ENCODE data around the gene CTNNA2.

CTNNA2 gene

GRCh38 chr2:80205498-80205897 lies 692.6 kb downstream of the CTNNA2 start:
- Histone ChIP-seq H3K9me3 (replicated peaks in 1 of 2; ENCODE audit: control insufficient read depth in 2 of 2, insufficient read depth in 1 of 2, low read depth in 1 of 2, low read length in 2 of 2) (peaks cover 0 to 2% of the 10 kb centered on the region in 2 donors), H2BK15ac (ENCODE audit: low read length) (no peak overlapping the region), H3K4ac (ENCODE audit: low read length) (no peak overlapping the region), H3K4me1 (ENCODE audit: control insufficient read depth in 2 of 2, insufficient read depth in 1 of 2, low read depth in 1 of 2, low read length in 2 of 2) (no peaks in the 10 kb centered on the region), H2BK120ac (ENCODE audit: low read depth, low read length) (no peak overlapping the region), H4K8ac (ENCODE audit: low read depth, low read length) (no peak overlapping the region), H3K27ac (replicated peaks; ENCODE audit: low read length) (no peak overlapping the region), H2AK5ac (ENCODE audit: low read depth, low read length) (no peak overlapping the region), H3K79me1 (ENCODE audit: low read depth, low read length) (no peaks in the 10 kb centered on the region), H2AFZ (ENCODE audit: low read length) (no peak overlapping the region), H2BK12ac (ENCODE audit: low read length) (no peak overlapping the region), H3K14ac (ENCODE audit: low read length) (no peak overlapping the region), H3K27me3 (ENCODE audit: control insufficient read depth in 3 of 3, insufficient read depth in 3 of 3, low read depth in 1 of 3, low read length in 3 of 3) (no peaks in the 10 kb centered on the region), H3K9ac (ENCODE audit: low read depth, low read length, poor library complexity) (no peak overlapping the region), H3K23ac (ENCODE audit: low read depth, low read length, poor library complexity) (no peak overlapping the region), H3K36me3 (replicated peaks in 1 of 2; ENCODE audit: control insufficient read depth in 2 of 2, insufficient read depth in 2 of 2, low read length in 2 of 2) (no peaks in the 10 kb centered on the region), H3K18ac (ENCODE audit: low read length) (no peak overlapping the region), H3K4me2 (ENCODE audit: insufficient read depth, low read length, poor library complexity, severe bottlenecking) (no peak overlapping the region), H3K4me3 (ENCODE audit: low read length in 2 of 2) (no peak overlapping the region), H2BK5ac (ENCODE audit: low read length) (no peak overlapping the region), H4K91ac (ENCODE audit: low read depth, low read length, poor library complexity) (no peak overlapping the region)
- no CpG with 5 or more reads among the region's 2 CpGs for WGBS, 2 donors (ENCODE audit: extremely low coverage in 2 of 2, insufficient read length in 2 of 2, insufficient replicate concordance in 1 of 2)
- DNase-seq (ENCODE audit: low spot score), result no peak

GRCh38 chr2:80209458-80209857 lies 696.6 kb downstream of the CTNNA2 start:
- H3K4me2 ChIP-seq (ENCODE audit: insufficient read depth, low read length, poor library complexity, severe bottlenecking), result no peak overlapping the region
- no peaks in the 10 kb centered on the region for H3K27me3 ChIP-seq (ENCODE audit: control insufficient read depth in 3 of 3, insufficient read depth in 3 of 3, low read depth in 1 of 3, low read length in 3 of 3)
- H3K4me3 ChIP-seq (ENCODE audit: low read length in 2 of 2), result no peak overlapping the region
- no peaks in the 10 kb centered on the region for H3K9me3 ChIP-seq (replicated peaks in 1 of 2; ENCODE audit: control insufficient read depth in 2 of 2, insufficient read depth in 1 of 2, low read depth in 1 of 2, low read length in 2 of 2)
- H3K4me1 ChIP-seq (ENCODE audit: control insufficient read depth in 2 of 2, insufficient read depth in 1 of 2, low read depth in 1 of 2, low read length in 2 of 2), result no peaks in the 10 kb centered on the region
- no peak overlapping the region for H2BK15ac ChIP-seq (ENCODE audit: low read length)
- no peak overlapping the region for H3K27ac ChIP-seq (replicated peaks; ENCODE audit: low read length)
- no peak overlapping the region for H4K8ac ChIP-seq (ENCODE audit: low read depth, low read length)
- H3K18ac ChIP-seq (ENCODE audit: low read length), result no peak overlapping the region
- no CpG with 5 or more reads among the region's 5 CpGs for WGBS, 2 donors (ENCODE audit: extremely low coverage in 2 of 2, insufficient read length in 2 of 2, insufficient replicate concordance in 1 of 2)
- H2BK120ac ChIP-seq (ENCODE audit: low read depth, low read length), result no peak overlapping the region
- no peak overlapping the region for H2AK5ac ChIP-seq (ENCODE audit: low read depth, low read length)
- no peak for DNase-seq (ENCODE audit: low spot score)
- no peak overlapping the region for H2BK12ac ChIP-seq (ENCODE audit: low read length)
- H3K9ac ChIP-seq (ENCODE audit: low read depth, low read length, poor library complexity), result no peak overlapping the region
- no peaks in the 10 kb centered on the region for H3K36me3 ChIP-seq (replicated peaks in 1 of 2; ENCODE audit: control insufficient read depth in 2 of 2, insufficient read depth in 2 of 2, low read length in 2 of 2)
- H3K14ac ChIP-seq (ENCODE audit: low read length), result no peak overlapping the region
- no peak overlapping the region for H3K23ac ChIP-seq (ENCODE audit: low read depth, low read length, poor library complexity)
- no peak overlapping the region for H3K4ac ChIP-seq (ENCODE audit: low read length)
- H2AFZ ChIP-seq (ENCODE audit: low read length), result no peak overlapping the region
- no peak overlapping the region for H2BK5ac ChIP-seq (ENCODE audit: low read length)
- H4K91ac ChIP-seq (ENCODE audit: low read depth, low read length, poor library complexity), result no peak overlapping the region
- no peaks in the 10 kb centered on the region for H3K79me1 ChIP-seq (ENCODE audit: low read depth, low read length)

GRCh38 chr2:80217446-80217845 lies 704.6 kb downstream of the CTNNA2 start:
- Histone ChIP-seq H4K8ac (ENCODE audit: low read depth, low read length) (no peak overlapping the region), H2BK120ac (ENCODE audit: low read depth, low read length) (no peak overlapping the region), H2BK12ac (ENCODE audit: low read length) (no peak overlapping the region), H3K27ac (replicated peaks; ENCODE audit: low read length) (no peak overlapping the region), H2BK15ac (ENCODE audit: low read length) (no peak overlapping the region), H3K4ac (ENCODE audit: low read length) (no peak overlapping the region), H3K4me1 (ENCODE audit: control insufficient read depth in 2 of 2, insufficient read depth in 1 of 2, low read depth in 1 of 2, low read length in 2 of 2) (no peaks in the 10 kb centered on the region), H3K4me3 (ENCODE audit: low read length in 2 of 2) (no peak overlapping the region), H3K79me1 (ENCODE audit: low read depth, low read length) (peaks cover 1% of the 10 kb centered on the region), H3K4me2 (ENCODE audit: insufficient read depth, low read length, poor library complexity, severe bottlenecking) (no peak overlapping the region), H3K23ac (ENCODE audit: low read depth, low read length, poor library complexity) (no peak overlapping the region), H3K18ac (ENCODE audit: low read length) (no peak overlapping the region), H3K36me3 (replicated peaks in 1 of 2; ENCODE audit: control insufficient read depth in 2 of 2, insufficient read depth in 2 of 2, low read length in 2 of 2) (no peaks in the 10 kb centered on the region), H3K9me3 (replicated peaks in 1 of 2; ENCODE audit: control insufficient read depth in 2 of 2, insufficient read depth in 1 of 2, low read depth in 1 of 2, low read length in 2 of 2) (no peaks in the 10 kb centered on the region), H3K14ac (ENCODE audit: low read length) (no peak overlapping the region), H2AFZ (ENCODE audit: low read length) (no peak overlapping the region), H2AK5ac (ENCODE audit: low read depth, low read length) (no peak overlapping the region), H3K27me3 (ENCODE audit: control insufficient read depth in 3 of 3, insufficient read depth in 3 of 3, low read depth in 1 of 3, low read length in 3 of 3) (no peaks in the 10 kb centered on the region), H4K91ac (ENCODE audit: low read depth, low read length, poor library complexity) (no peak overlapping the region), H2BK5ac (ENCODE audit: low read length) (no peak overlapping the region), H3K9ac (ENCODE audit: low read depth, low read length, poor library complexity) (no peak overlapping the region)
- DNase-seq (ENCODE audit: low spot score), result no peak

- Histone ChIP-seq H3K4me2 (ENCODE audit: insufficient read depth, low read length, poor library complexity, severe bottlenecking) (no peak overlapping the region), H4K8ac (ENCODE audit: low read depth, low read length) (no peak overlapping the region), H2BK15ac (ENCODE audit: low read length) (no peak overlapping the region), H2AFZ (ENCODE audit: low read length) (no peak overlapping the region), H3K27me3 (ENCODE audit: control insufficient read depth in 3 of 3, insufficient read depth in 3 of 3, low read depth in 1 of 3, low read length in 3 of 3) (no peaks in the 10 kb centered on the region), H3K36me3 (replicated peaks in 1 of 2; ENCODE audit: control insufficient read depth in 2 of 2, insufficient read depth in 2 of 2, low read length in 2 of 2) (no peaks in the 10 kb centered on the region), H2BK120ac (ENCODE audit: low read depth, low read length) (no peak overlapping the region), H3K79me1 (ENCODE audit: low read depth, low read length) (peaks cover 1% of the 10 kb centered on the region), H2BK5ac (ENCODE audit: low read length) (no peak overlapping the region), H3K4ac (ENCODE audit: low read length) (no peak overlapping the region), H3K4me3 (ENCODE audit: low read length in 2 of 2) (no peak overlapping the region), H2AK5ac (ENCODE audit: low read depth, low read length) (no peak overlapping the region), H3K18ac (ENCODE audit: low read length) (no peak overlapping the region), H2BK12ac (ENCODE audit: low read length) (no peak overlapping the region), H3K27ac (replicated peaks; ENCODE audit: low read length) (no peak overlapping the region), H3K9ac (ENCODE audit: low read depth, low read length, poor library complexity) (no peak overlapping the region), H3K4me1 (ENCODE audit: control insufficient read depth in 2 of 2, insufficient read depth in 1 of 2, low read depth in 1 of 2, low read length in 2 of 2) (no peaks in the 10 kb centered on the region), H3K14ac (ENCODE audit: low read length) (no peak overlapping the region), H3K9me3 (replicated peaks in 1 of 2; ENCODE audit: control insufficient read depth in 2 of 2, insufficient read depth in 1 of 2, low read depth in 1 of 2, low read length in 2 of 2) (no peaks in the 10 kb centered on the region), H3K23ac (ENCODE audit: low read depth, low read length, poor library complexity) (no peak overlapping the region), H4K91ac (ENCODE audit: low read depth, low read length, poor library complexity) (no peak overlapping the region)
- no peak for DNase-seq (ENCODE audit: low spot score)
- no CpG with 5 or more reads among the region's 2 CpGs for WGBS, 2 donors (ENCODE audit: extremely low coverage in 2 of 2, insufficient read length in 2 of 2, insufficient replicate concordance in 1 of 2)
Measured at GRCh38 chr2:80222644-80223043, 709.8 kb downstream of the CTNNA2 start.
